ENCODE results near the gene LDB2. TPM values are rescaled to one million over a fixed set of nuclear protein-coding genes. Genes with fewer than 3 reads are reported as not detected.

The LDB2 gene
- total RNA-seq, 4 donors from 2014 or later = 7.0 to 26.4 (median 18.1) TPM

DNA sequence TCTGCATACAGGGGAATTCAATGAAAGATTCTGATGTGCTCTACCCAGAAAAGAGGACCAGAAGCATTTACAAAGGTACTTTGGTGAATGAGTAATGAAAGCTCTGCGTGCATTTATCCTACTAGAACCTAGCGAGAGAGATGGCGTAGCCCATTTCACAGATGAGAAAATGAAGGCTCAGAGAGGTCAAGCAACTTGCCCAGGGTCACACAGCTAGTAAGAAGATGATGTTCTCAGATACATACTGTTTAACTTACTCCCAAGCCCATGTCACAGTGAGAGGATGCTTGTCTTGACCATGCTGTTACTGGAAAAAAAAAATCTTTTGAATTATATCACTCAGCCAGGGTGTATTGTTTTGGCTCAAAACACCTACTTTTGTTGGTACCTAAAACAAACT is 317.3 kb downstream of the LDB2 start:
- Histone ChIP-seq H3K36me3 (no peaks in the 10 kb centered on the region), H3K4me3 (no peak overlapping the region), H3K4me1 (no peaks in the 10 kb centered on the region), H3K9me3 (no peaks in the 10 kb centered on the region), H3K27ac (no peak overlapping the region), H3K27me3 (no peaks in the 10 kb centered on the region)
- intact Hi-C loops (cut with DNase I; ENCODE audit: low total_unique reads) (no loop called here), in situ Hi-C loops (cut with MboI; ENCODE audit: low sequenced_read_pairs in 4 of 4) (no loop called here)
- DNase-seq (no peak), ATAC-seq (no peak)
- TF ChIP-seq POLR2A (IDR thresholded peaks at IDR 0.05) = no peak
- TF ChIP-seq, protein P1, sequence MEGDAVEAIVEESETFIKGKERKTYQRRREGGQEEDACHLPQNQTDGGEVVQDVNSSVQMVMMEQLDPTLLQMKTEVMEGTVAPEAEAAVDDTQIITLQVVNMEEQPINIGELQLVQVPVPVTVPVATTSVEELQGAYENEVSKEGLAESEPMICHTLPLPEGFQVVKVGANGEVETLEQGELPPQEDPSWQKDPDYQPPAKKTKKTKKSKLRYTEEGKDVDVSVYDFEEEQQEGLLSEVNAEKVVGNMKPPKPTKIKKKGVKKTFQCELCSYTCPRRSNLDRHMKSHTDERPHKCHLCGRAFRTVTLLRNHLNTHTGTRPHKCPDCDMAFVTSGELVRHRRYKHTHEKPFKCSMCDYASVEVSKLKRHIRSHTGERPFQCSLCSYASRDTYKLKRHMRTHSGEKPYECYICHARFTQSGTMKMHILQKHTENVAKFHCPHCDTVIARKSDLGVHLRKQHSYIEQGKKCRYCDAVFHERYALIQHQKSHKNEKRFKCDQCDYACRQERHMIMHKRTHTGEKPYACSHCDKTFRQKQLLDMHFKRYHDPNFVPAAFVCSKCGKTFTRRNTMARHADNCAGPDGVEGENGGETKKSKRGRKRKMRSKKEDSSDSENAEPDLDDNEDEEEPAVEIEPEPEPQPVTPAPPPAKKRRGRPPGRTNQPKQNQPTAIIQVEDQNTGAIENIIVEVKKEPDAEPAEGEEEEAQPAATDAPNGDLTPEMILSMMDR (IDR thresholded peaks at IDR 0.05 in 4 of 5, conservative IDR thresholded peaks at IDR 0.05 in 1 of 5) = no peak

DNA sequence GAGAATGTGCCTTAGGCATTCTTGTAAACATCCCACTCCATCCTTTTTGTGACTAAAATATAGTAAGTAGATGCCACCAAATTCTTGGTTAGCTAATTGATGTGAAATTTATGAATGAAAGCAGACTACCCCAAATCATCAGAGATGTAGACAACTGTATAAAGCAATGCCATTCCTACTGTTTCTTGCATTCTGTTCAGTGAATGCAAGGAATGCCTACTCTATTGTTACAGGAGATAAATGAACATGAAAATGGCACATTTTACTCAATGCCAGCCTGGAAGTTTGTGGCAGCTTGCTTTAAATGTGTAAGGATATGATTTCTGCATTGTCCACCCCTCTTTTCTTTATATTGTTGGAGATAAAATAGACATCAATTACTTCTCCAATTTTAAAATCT is 317.9 kb downstream of the LDB2 start:
- H3K27me3 ChIP-seq = no peaks in the 10 kb centered on the region
- no peaks in the 10 kb centered on the region for H3K36me3 ChIP-seq
- in situ Hi-C loops (cut with MboI; ENCODE audit: low sequenced_read_pairs in 4 of 4) (no loop called here), intact Hi-C loops (cut with DNase I; ENCODE audit: low total_unique reads) (no loop called here)
- H3K27ac ChIP-seq = no peak overlapping the region
- no peak for ATAC-seq
- H3K9me3 ChIP-seq = no peaks in the 10 kb centered on the region
- H3K4me3 ChIP-seq = no peak overlapping the region
- no peak for DNase-seq
- no peak for TF ChIP-seq POLR2A (IDR thresholded peaks at IDR 0.05)
- TF ChIP-seq, protein P1 (IDR thresholded peaks at IDR 0.05 in 4 of 5, conservative IDR thresholded peaks at IDR 0.05 in 1 of 5) = no peak
- no peaks in the 10 kb centered on the region for H3K4me1 ChIP-seq

DNA sequence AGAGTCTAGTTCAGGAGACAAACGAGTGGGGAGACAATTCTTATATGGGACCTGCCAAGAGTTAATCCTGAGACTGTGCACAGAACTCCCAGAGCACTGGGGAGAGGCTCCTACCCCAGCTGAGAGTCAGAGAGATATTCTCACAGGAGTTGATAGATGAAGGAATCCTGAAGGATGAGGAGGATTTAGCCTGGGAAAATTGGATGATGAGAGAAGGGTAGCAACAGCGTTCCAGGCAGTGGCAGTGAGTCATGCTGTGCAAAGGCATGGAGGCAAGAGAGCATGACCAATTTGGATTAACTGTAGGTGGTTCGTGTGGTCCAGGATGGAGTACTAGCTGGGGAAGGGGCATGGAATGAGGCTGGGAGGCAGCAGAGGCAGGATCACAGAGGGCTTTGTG is 318.6 kb downstream of the LDB2 start:
- Histone ChIP-seq H3K27me3 (no peaks in the 10 kb centered on the region), H3K9me3 (no peaks in the 10 kb centered on the region), H3K4me1 (no peaks in the 10 kb centered on the region), H3K27ac (no peak overlapping the region), H3K36me3 (no peaks in the 10 kb centered on the region), H3K4me3 (no peak overlapping the region)
- in situ Hi-C loops (cut with MboI; ENCODE audit: low sequenced_read_pairs in 4 of 4) = no loop called here
- ATAC-seq = no peak
- no peak for DNase-seq
- TF ChIP-seq, protein P1 (IDR thresholded peaks at IDR 0.05 in 4 of 5, conservative IDR thresholded peaks at IDR 0.05 in 1 of 5) = no peak
- no peak for TF ChIP-seq POLR2A (IDR thresholded peaks at IDR 0.05)
- intact Hi-C loops (cut with DNase I; ENCODE audit: low total_unique reads) = no loop called here

DNA sequence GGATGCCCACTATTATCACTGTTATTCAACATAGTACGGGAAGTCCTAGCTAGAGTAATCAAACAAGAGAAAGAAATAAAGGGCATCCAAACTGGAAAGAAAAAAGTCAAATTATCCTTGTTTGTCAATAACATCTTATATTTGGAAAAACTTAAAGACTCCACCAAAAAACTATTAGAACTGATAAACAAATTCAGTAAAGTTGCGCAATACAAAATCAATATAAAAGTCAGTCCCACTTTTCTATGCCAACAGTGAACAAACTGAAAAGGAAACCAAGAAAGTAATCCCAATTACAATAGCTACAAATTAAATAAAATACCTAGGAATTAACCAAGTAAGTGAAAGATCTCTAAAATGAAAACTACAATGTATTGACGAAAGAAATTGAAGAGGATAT is 321.3 kb downstream of the LDB2 start:
- DNase-seq = no peak
- ATAC-seq = no peak
- TF ChIP-seq POLR2A (IDR thresholded peaks at IDR 0.05) = no peak
- TF ChIP-seq, protein P1 (IDR thresholded peaks at IDR 0.05 in 4 of 5, conservative IDR thresholded peaks at IDR 0.05 in 1 of 5) = no peak
- H3K4me1 ChIP-seq = peaks cover 0 to 6% of the 10 kb centered on the region in 2 donors
- no peak overlapping the region for H3K4me3 ChIP-seq
- no peaks in the 10 kb centered on the region for H3K9me3 ChIP-seq
- no peak overlapping the region for H3K27ac ChIP-seq
- intact Hi-C loops (cut with DNase I; ENCODE audit: low total_unique reads) = no loop called here
- no peaks in the 10 kb centered on the region for H3K36me3 ChIP-seq
- H3K27me3 ChIP-seq = no peaks in the 10 kb centered on the region
- in situ Hi-C loops (cut with MboI; ENCODE audit: low sequenced_read_pairs in 4 of 4) = no loop called here

DNA sequence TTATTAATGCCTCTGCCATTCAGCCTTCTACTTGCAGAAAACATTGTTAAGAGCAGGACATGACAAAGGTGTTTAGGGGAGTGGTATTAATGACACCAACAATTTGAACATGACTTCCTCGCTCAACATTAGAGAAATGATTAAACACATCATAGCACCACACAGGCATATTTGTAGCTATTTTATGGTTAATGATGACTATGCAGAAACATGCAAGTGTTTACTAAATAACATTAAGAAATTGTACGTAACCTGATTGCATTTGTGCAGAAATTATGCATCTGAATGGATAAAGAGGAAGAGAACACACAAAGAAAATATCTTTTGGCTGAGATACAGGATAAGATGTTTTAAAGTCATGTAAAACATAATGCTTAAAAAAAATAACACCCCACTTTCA is 323.5 kb downstream of the LDB2 start:
- Histone ChIP-seq H3K36me3 (no peaks in the 10 kb centered on the region), H3K4me1 (peaks cover 0 to 6% of the 10 kb centered on the region in 2 donors), H3K4me3 (no peak overlapping the region), H3K27me3 (no peaks in the 10 kb centered on the region), H3K9me3 (no peaks in the 10 kb centered on the region), H3K27ac (no peak overlapping the region)
- in situ Hi-C loops (cut with MboI; ENCODE audit: low sequenced_read_pairs in 4 of 4) = no loop called here
- TF ChIP-seq POLR2A (IDR thresholded peaks at IDR 0.05) = no peak
- TF ChIP-seq, protein P1 (IDR thresholded peaks at IDR 0.05 in 4 of 5, conservative IDR thresholded peaks at IDR 0.05 in 1 of 5) = no peak
- no peak for DNase-seq
- intact Hi-C loops (cut with DNase I; ENCODE audit: low total_unique reads) = no loop called here
- no peak for ATAC-seq
